ENCODE results near the gene GTF2H2C. TPM values are rescaled to one million over a fixed set of nuclear protein-coding genes. Genes with fewer than 3 reads are reported as not detected.

GTF2H2C gene
- total and polyA plus RNA-seq, 2 experiments from 2014 or later = 24.8 to 51.9 TPM

DNA sequence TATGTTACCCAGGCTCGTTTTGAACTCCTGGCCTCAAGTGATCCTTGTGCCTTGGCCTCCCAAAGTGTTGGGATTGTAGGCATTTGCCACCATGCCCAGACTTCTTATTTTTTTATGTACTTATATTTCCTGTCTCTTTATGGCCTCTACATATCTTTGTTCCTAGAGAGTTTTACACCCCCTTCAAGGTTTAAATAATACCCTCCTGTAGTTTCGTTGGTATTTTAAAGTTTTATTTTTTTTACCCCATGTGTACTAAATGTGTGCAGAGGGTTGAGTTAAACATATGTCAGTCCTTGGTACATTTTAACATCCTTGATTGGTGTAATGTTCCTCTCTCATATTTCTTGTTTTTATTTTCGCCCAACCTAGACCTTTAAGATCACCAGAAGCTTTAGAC lies 38.0 kb upstream of the GTF2H2C start:
- no peaks in the 10 kb centered on the region for H3K36me3 ChIP-seq (replicated peaks; ENCODE audit: insufficient read depth, low read depth)
- no peak for DNase-seq (ENCODE audit: low spot score)
- no peak overlapping the region for H3K4me3 ChIP-seq
- H2AFZ ChIP-seq = no peak overlapping the region
- no peaks in the 10 kb centered on the region for H3K9me3 ChIP-seq (ENCODE audit: low read depth)
- H3K27ac ChIP-seq = peak overlapping the region; percentile 95
- H3K79me2 ChIP-seq = peaks cover 60% of the 10 kb centered on the region
- WGBS (ENCODE audit: low lambda C conversion rate, missing lambda C conversion rate) = 85% methylated on average over 3 of the region's 3 CpGs
- peaks cover 34% of the 10 kb centered on the region for H3K4me1 ChIP-seq (ENCODE audit: insufficient read depth)
- peak overlapping the region; percentile 5 for H3K4me2 ChIP-seq
- no peaks in the 10 kb centered on the region for H4K20me1 ChIP-seq (ENCODE audit: insufficient read depth, poor library complexity, severe bottlenecking)
- TF ChIP-seq EZH2 (IDR thresholded peaks at IDR 0.05; ENCODE audit: borderline replicate concordance) = no peak
- TF ChIP-seq, protein P1, sequence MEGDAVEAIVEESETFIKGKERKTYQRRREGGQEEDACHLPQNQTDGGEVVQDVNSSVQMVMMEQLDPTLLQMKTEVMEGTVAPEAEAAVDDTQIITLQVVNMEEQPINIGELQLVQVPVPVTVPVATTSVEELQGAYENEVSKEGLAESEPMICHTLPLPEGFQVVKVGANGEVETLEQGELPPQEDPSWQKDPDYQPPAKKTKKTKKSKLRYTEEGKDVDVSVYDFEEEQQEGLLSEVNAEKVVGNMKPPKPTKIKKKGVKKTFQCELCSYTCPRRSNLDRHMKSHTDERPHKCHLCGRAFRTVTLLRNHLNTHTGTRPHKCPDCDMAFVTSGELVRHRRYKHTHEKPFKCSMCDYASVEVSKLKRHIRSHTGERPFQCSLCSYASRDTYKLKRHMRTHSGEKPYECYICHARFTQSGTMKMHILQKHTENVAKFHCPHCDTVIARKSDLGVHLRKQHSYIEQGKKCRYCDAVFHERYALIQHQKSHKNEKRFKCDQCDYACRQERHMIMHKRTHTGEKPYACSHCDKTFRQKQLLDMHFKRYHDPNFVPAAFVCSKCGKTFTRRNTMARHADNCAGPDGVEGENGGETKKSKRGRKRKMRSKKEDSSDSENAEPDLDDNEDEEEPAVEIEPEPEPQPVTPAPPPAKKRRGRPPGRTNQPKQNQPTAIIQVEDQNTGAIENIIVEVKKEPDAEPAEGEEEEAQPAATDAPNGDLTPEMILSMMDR (IDR thresholded peaks at IDR 0.05; ENCODE audit: poor library complexity) = no peak
- no peak for TF ChIP-seq EZH2phosphoT487 (IDR thresholded peaks at IDR 0.05; ENCODE audit: low read depth, severe bottlenecking, unreplicated experiment)
- H3K9me2 ChIP-seq (replicated peaks; ENCODE audit: insufficient read depth) = no peaks in the 10 kb centered on the region
- H3K27me3 ChIP-seq = no peaks in the 10 kb centered on the region

DNA sequence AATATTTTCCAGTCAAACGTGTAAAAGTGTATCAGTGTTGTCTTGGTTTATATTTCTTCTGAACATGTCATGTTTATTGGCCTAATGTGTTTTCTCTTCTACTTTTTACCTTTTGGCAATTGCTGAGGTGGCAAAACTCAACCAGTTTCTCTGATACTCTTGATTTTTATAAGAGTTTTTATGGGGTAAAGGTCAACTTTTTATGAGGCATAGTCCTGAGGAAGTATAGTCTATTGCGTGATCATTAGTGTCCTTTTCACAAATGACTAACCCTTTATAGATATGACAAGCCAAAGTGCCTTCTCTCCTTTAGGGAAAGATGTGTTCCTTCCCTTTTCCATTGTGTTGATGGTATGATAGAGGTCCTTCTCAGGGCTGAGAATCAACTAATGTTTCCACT lies 34.5 kb upstream of the GTF2H2C start:
- no peaks in the 10 kb centered on the region for H3K36me3 ChIP-seq (replicated peaks; ENCODE audit: insufficient read depth, low read depth)
- no peak overlapping the region for H3K4me2 ChIP-seq
- no peak overlapping the region for H3K4me3 ChIP-seq
- no peaks in the 10 kb centered on the region for H4K20me1 ChIP-seq (ENCODE audit: insufficient read depth, poor library complexity, severe bottlenecking)
- H3K79me2 ChIP-seq = peaks cover 72% of the 10 kb centered on the region
- H3K9me3 ChIP-seq (ENCODE audit: low read depth) = no peaks in the 10 kb centered on the region
- H3K27ac ChIP-seq = peak overlapping the region; percentile 82
- TF ChIP-seq EZH2phosphoT487 (IDR thresholded peaks at IDR 0.05; ENCODE audit: low read depth, severe bottlenecking, unreplicated experiment) = no peak
- no peak for TF ChIP-seq EZH2 (IDR thresholded peaks at IDR 0.05; ENCODE audit: borderline replicate concordance)
- TF ChIP-seq, protein P1 (IDR thresholded peaks at IDR 0.05; ENCODE audit: poor library complexity) = no peak
- peaks cover 21% of the 10 kb centered on the region for H3K4me1 ChIP-seq (ENCODE audit: insufficient read depth)
- peak; percentile 23 for DNase-seq (ENCODE audit: low spot score)
- no peak overlapping the region for H2AFZ ChIP-seq
- 65% methylated on average over 2 of the region's 2 CpGs for WGBS (ENCODE audit: low lambda C conversion rate, missing lambda C conversion rate)
- no peaks in the 10 kb centered on the region for H3K9me2 ChIP-seq (replicated peaks; ENCODE audit: insufficient read depth)
- no peaks in the 10 kb centered on the region for H3K27me3 ChIP-seq

DNA sequence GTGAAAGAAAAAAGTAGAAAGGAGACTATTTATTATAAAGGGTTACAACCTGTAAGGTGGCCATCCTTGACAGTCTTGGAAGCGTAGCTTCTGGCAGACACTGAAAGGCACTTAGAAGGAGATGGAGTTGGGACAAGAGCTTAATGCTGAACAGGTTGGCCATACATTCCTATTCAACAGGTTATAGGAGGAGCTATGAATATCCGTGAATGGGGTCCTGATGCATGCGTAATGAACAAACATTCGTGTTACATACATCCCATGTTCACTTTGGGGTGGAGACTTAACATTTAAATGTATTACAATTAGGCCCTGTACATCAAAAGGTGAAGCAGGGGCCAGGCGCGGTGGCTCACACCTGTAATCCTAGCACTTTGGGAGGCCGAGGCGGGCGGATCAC lies 33.3 kb upstream of the GTF2H2C start:
- TF ChIP-seq EZH2 (IDR thresholded peaks at IDR 0.05; ENCODE audit: borderline replicate concordance) (no peak), EZH2phosphoT487 (IDR thresholded peaks at IDR 0.05; ENCODE audit: low read depth, severe bottlenecking, unreplicated experiment) (no peak)
- TF ChIP-seq, protein P1 (IDR thresholded peaks at IDR 0.05; ENCODE audit: poor library complexity) = no peak
- Histone ChIP-seq H3K4me2 (no peak overlapping the region), H4K20me1 (ENCODE audit: insufficient read depth, poor library complexity, severe bottlenecking) (no peaks in the 10 kb centered on the region), H3K4me1 (ENCODE audit: insufficient read depth) (peaks cover 26% of the 10 kb centered on the region), H3K9me2 (replicated peaks; ENCODE audit: insufficient read depth) (no peaks in the 10 kb centered on the region), H2AFZ (no peak overlapping the region), H3K79me2 (peaks cover 82% of the 10 kb centered on the region), H3K27me3 (no peaks in the 10 kb centered on the region), H3K9me3 (ENCODE audit: low read depth) (no peaks in the 10 kb centered on the region), H3K4me3 (no peak overlapping the region), H3K36me3 (replicated peaks; ENCODE audit: insufficient read depth, low read depth) (no peaks in the 10 kb centered on the region), H3K27ac (peak overlapping the region; percentile 82)
- DNase-seq (ENCODE audit: low spot score) = no peak
- 93% methylated on average over 9 of the region's 9 CpGs for WGBS (ENCODE audit: low lambda C conversion rate, missing lambda C conversion rate)

All from hepatocyte (in vitro differentiated cells).